Adipocyte (in vitro differentiated cells): Measurements from ENCODE around the gene FEZF2.

Experiments
- DNase-seq: peaks from one replicate; pipeline ENCODE4 v3.0.0-alpha.2; 2015; ENCODE audit warnings: low read depth
- H3K27me3 ChIP-seq: replicated peaks from 2 replicates; pipeline ENCODE4 v1.7.0; 2013; ENCODE audit warnings: mild to moderate bottlenecking, low read length, moderate library complexity; ENCODE audit not compliant: control insufficient read depth, insufficient read depth
- H3K36me3 ChIP-seq: 2 replicates; pipeline ENCODE4 v1.7.0; 2013; ENCODE audit warnings: low read length, mild to moderate bottlenecking, moderate library complexity; ENCODE audit not compliant: control insufficient read depth, insufficient read depth, severe bottlenecking
- H3K4me1 ChIP-seq: 2 replicates; pipeline ENCODE4 v1.7.0; 2013; ENCODE audit warnings: mild to moderate bottlenecking, low read length, moderate library complexity; ENCODE audit not compliant: control insufficient read depth, insufficient read depth
- H3K4me3 ChIP-seq: 2 replicates; pipeline ENCODE4 v1.7.0; 2013; ENCODE audit warnings: mild to moderate bottlenecking, low read length, moderate library complexity
- H3K9ac ChIP-seq: 2 replicates; pipeline ENCODE4 v1.7.0; 2013; ENCODE audit warnings: mild to moderate bottlenecking, low read length, moderate library complexity
- H3K9me3 ChIP-seq: 2 replicates; pipeline ENCODE4 v1.7.0; 2013; ENCODE audit warnings: mild to moderate bottlenecking, low read length, moderate library complexity; ENCODE audit not compliant: control insufficient read depth

Gene FEZF2

GRCh38 chr3:62323241-62323640 lies 50.1 kb downstream of the FEZF2 start:
- no peak overlapping the region for H3K9ac ChIP-seq
- H3K9me3 ChIP-seq = no peaks in the 10 kb centered on the region
- H3K27me3 ChIP-seq = no peaks in the 10 kb centered on the region
- DNase-seq = no peak
- H3K36me3 ChIP-seq = peaks cover 7% of the 10 kb centered on the region
- no peak overlapping the region for H3K4me3 ChIP-seq
- H3K4me1 ChIP-seq = peaks cover 4% of the 10 kb centered on the region
